HG03175 (cell line): ENCODE measurements around the gene INAFM2.

Experiments
- ATAC-seq: cut with Tn5 transposase; IDR thresholded peaks from one replicate; pipeline ENCODE4 v1.9.1; 2021; ENCODE audit warnings: mild to moderate bottlenecking, moderate library complexity; ENCODE audit not compliant: unreplicated experiment

INAFM2 gene

GRCh38 chr15:40358471-40359353, 35.2 kb downstream of the INAFM2 start:
- ATAC-seq: peak; percentile 37

GRCh38 chr15:40360015-40360414, 36.5 kb downstream of the INAFM2 start:
- no peak for ATAC-seq

- no peak for ATAC-seq
Observed at GRCh38 chr15:40361640-40362039, 38.1 kb downstream of the INAFM2 start.

- ATAC-seq: no peak
Observed at GRCh38 chr15:40363611-40364010, 40.1 kb downstream of the INAFM2 start.

- ATAC-seq: no peak
Observed at GRCh38 chr15:40364251-40364650, 40.8 kb downstream of the INAFM2 start.

- no peak for ATAC-seq
Observed at GRCh38 chr15:40365016-40365415, 41.5 kb downstream of the INAFM2 start.

- ATAC-seq: no peak
Observed at GRCh38 chr15:40365624-40366456, 42.3 kb downstream of the INAFM2 start.

GRCh38 chr15:40366457-40367370, 43.2 kb downstream of the INAFM2 start:
- ATAC-seq: no peak

GRCh38 chr15:40367371-40367685, 43.8 kb downstream of the INAFM2 start:
- no peak for ATAC-seq

GRCh38 chr15:40367686-40368611, 44.5 kb downstream of the INAFM2 start:
- ATAC-seq: peak; percentile 87

- no peak for ATAC-seq
Observed at GRCh38 chr15:40368719-40369473, 45.4 kb downstream of the INAFM2 start.

GRCh38 chr15:40369474-40369869, 46.0 kb downstream of the INAFM2 start:
- ATAC-seq: no peak

GRCh38 chr15:40369971-40370370, 46.5 kb downstream of the INAFM2 start:
- ATAC-seq: no peak

GRCh38 chr15:40372981-40373380, 49.5 kb downstream of the INAFM2 start:
- no peak for ATAC-seq
